ENCODE measurements around the gene ROR2.

GRCh38 chr9:91583966-91584365 is 366.1 kb downstream of the ROR2 start:
- TF ChIP-seq CTCF (conservative IDR thresholded peaks at IDR 0.05 in 1 of 2, IDR thresholded peaks at IDR 0.05 in 1 of 2; ENCODE audit: extremely low read depth in 1 of 2, insufficient read depth in 1 of 2, low read depth in 1 of 2, low read length in 2 of 2) (no peak), EZH2 (IDR thresholded peaks at IDR 0.05; ENCODE audit: borderline replicate concordance, low read length) (no peak)

Data from mammary epithelial cell (primary cell).